Trophoblast cell (in vitro differentiated cells and primary cell): ENCODE measurements around the gene KIAA1549.

Experiments
- DNase-seq, 2 donors: peaks; one replicate each; pipeline ENCODE4 v3.0.0-alpha.2; 2016
- H2AFZ ChIP-seq: 2 replicates; pipeline ENCODE4 v1.6.1; 2013; ENCODE audit warnings: low read length, moderate library complexity, mild to moderate bottlenecking; ENCODE audit not compliant: insufficient read depth, poor library complexity
- H2AK5ac ChIP-seq: 2 replicates; pipeline ENCODE4 v1.6.1; 2013; ENCODE audit warnings: mild to moderate bottlenecking, low read length
- H2BK120ac ChIP-seq: 2 replicates; pipeline ENCODE4 v1.6.1; 2013; ENCODE audit warnings: low read length, mild to moderate bottlenecking, moderate library complexity; ENCODE audit not compliant: insufficient read depth, poor library complexity
- H2BK12ac ChIP-seq: 2 replicates; pipeline ENCODE4 v1.6.1; 2013; ENCODE audit warnings: mild to moderate bottlenecking, low read length, moderate library complexity
- H2BK5ac ChIP-seq: 2 replicates; pipeline ENCODE4 v1.6.1; 2013; ENCODE audit warnings: low read length, low read depth, moderate library complexity, mild to moderate bottlenecking; ENCODE audit not compliant: poor library complexity
- H3K14ac ChIP-seq: 2 replicates; pipeline ENCODE4 v1.6.1; 2013; ENCODE audit warnings: mild to moderate bottlenecking, low read length
- H3K18ac ChIP-seq: 2 replicates; pipeline ENCODE4 v1.6.1; 2013; ENCODE audit warnings: mild to moderate bottlenecking, low read length
- H3K23ac ChIP-seq: 2 replicates; pipeline ENCODE4 v1.6.1; 2013; ENCODE audit warnings: low read length
- H3K27ac ChIP-seq: 2 replicates; pipeline ENCODE4 v1.5.1; 2013; ENCODE audit warnings: low read depth, mild to moderate bottlenecking, inconsistent platforms, low read length, moderate library complexity
- H3K27me3 ChIP-seq: 2 replicates; pipeline ENCODE4 v1.6.1; 2013; ENCODE audit warnings: inconsistent platforms, mild to moderate bottlenecking, low read length, moderate library complexity; ENCODE audit not compliant: insufficient read depth
- H3K36me3 ChIP-seq, 2 experiments: 1 replicate in 1 of 2; 2 replicates in 1 of 2; pipeline ENCODE4 v1.6.1; 2013; ENCODE audit warnings: low read length in 2 of 2, mild to moderate bottlenecking in 2 of 2, moderate library complexity in 1 of 2; ENCODE audit not compliant: insufficient read depth in 2 of 2, control insufficient read depth in 1 of 2
- H3K4ac ChIP-seq: 2 replicates; pipeline ENCODE4 v1.6.1; 2013; ENCODE audit warnings: low read depth, mild to moderate bottlenecking, low read length, moderate library complexity
- H3K4me1 ChIP-seq, 2 experiments: 1 replicate in 1 of 2; 2 replicates in 1 of 2; pipeline ENCODE4 v1.6.1; 2013; ENCODE audit warnings: low read length in 2 of 2, mild to moderate bottlenecking in 2 of 2, moderate library complexity in 1 of 2; ENCODE audit not compliant: insufficient read depth in 2 of 2, control insufficient read depth in 1 of 2
- H3K4me2 ChIP-seq: 2 replicates; pipeline ENCODE4 v1.6.1; 2013; ENCODE audit warnings: inconsistent platforms, mild to moderate bottlenecking, low read length, moderate library complexity
- H3K4me3 ChIP-seq: 2 replicates; pipeline ENCODE4 v1.5.1; 2013; ENCODE audit warnings: mild to moderate bottlenecking, low read depth, low read length, inconsistent platforms
- H3K79me1 ChIP-seq: one replicate; pipeline ENCODE4 v1.6.1; 2013; ENCODE audit warnings: low read length
- H3K79me2 ChIP-seq: 2 replicates; pipeline ENCODE4 v1.6.1; 2013; ENCODE audit warnings: low read length, mild to moderate bottlenecking; ENCODE audit not compliant: control insufficient read depth, insufficient read depth, poor library complexity
- H3K9ac ChIP-seq: 2 replicates; pipeline ENCODE4 v1.6.1; 2013; ENCODE audit warnings: mild to moderate bottlenecking, low read length
- H3K9me3 ChIP-seq: 2 replicates; pipeline ENCODE4 v1.6.1; 2013; ENCODE audit warnings: low read depth, mild to moderate bottlenecking, control low read depth, inconsistent platforms, low read length; ENCODE audit not compliant: insufficient read depth
- H4K12ac ChIP-seq: 2 replicates; pipeline ENCODE4 v1.6.1; 2013; ENCODE audit warnings: low read depth, mild to moderate bottlenecking, low read length, moderate library complexity
- H4K8ac ChIP-seq: 2 replicates; pipeline ENCODE4 v1.6.1; 2013; ENCODE audit warnings: low read depth, mild to moderate bottlenecking, low read length, moderate library complexity
- H4K91ac ChIP-seq: one replicate; pipeline ENCODE4 v1.6.1; 2013; ENCODE audit warnings: low read depth, mild to moderate bottlenecking, low read length, moderate library complexity
- whole genome bisulfite sequencing: extraction: QIAGEN DNeasy Blood & Tissue Kit; methylation state at CpG from one replicate; pipeline ENCODE4 v1.1.7; 2013; ENCODE audit warnings: missing lambda C conversion rate; ENCODE audit not compliant: insufficient read length, insufficient coverage; ENCODE audit errors: extremely low coverage; 5-methylcytosine and 5-hydroxymethylcytosine counted together

Gene KIAA1549

GRCh38 chr7:138866353-138866752, 114.8 kb downstream of the KIAA1549 start:
- no peaks in the 10 kb centered on the region for H3K4me1 ChIP-seq
- no peak overlapping the region for H3K27ac ChIP-seq
- H3K14ac ChIP-seq = no peak overlapping the region
- no peak overlapping the region for H4K91ac ChIP-seq
- no peaks in the 10 kb centered on the region for H3K79me1 ChIP-seq
- H2BK120ac ChIP-seq = no peak overlapping the region
- no peak overlapping the region for H3K4ac ChIP-seq
- no CpG with 5 or more reads among the region's 9 CpGs for WGBS
- no peak overlapping the region for H2AFZ ChIP-seq
- no peak overlapping the region for H3K4me3 ChIP-seq
- no peak overlapping the region for H3K18ac ChIP-seq
- no peak overlapping the region for H4K8ac ChIP-seq
- no peaks in the 10 kb centered on the region for H3K27me3 ChIP-seq
- no peak overlapping the region for H2BK12ac ChIP-seq
- H3K9me3 ChIP-seq = no peaks in the 10 kb centered on the region
- no peak overlapping the region for H3K4me2 ChIP-seq
- H4K12ac ChIP-seq = no peak overlapping the region
- H3K36me3 ChIP-seq = peaks cover 40 to 43% of the 10 kb centered on the region in 2 experiments
- no peak overlapping the region for H2BK5ac ChIP-seq
- H3K23ac ChIP-seq = no peak overlapping the region
- DNase-seq = no peak
- no peak overlapping the region for H2AK5ac ChIP-seq
- no peaks in the 10 kb centered on the region for H3K79me2 ChIP-seq
- no peak overlapping the region for H3K9ac ChIP-seq

- Histone ChIP-seq H2AK5ac (no peak overlapping the region), H3K79me2 (no peaks in the 10 kb centered on the region), H3K36me3 (peaks cover 41 to 45% of the 10 kb centered on the region in 2 experiments), H2BK12ac (no peak overlapping the region), H2BK5ac (no peak overlapping the region), H4K8ac (no peak overlapping the region), H3K4me3 (no peak overlapping the region), H3K4me1 (no peaks in the 10 kb centered on the region), H3K79me1 (no peaks in the 10 kb centered on the region), H3K27ac (no peak overlapping the region), H4K12ac (no peak overlapping the region), H2AFZ (no peak overlapping the region), H2BK120ac (no peak overlapping the region), H3K4me2 (no peak overlapping the region), H3K23ac (no peak overlapping the region), H3K14ac (no peak overlapping the region), H3K4ac (no peak overlapping the region), H3K18ac (no peak overlapping the region), H3K27me3 (no peaks in the 10 kb centered on the region), H3K9ac (no peak overlapping the region), H4K91ac (no peak overlapping the region), H3K9me3 (peaks cover 2% of the 10 kb centered on the region)
- DNase-seq = no peak
- no CpG with 5 or more reads among the region's 4 CpGs for WGBS
Measured at GRCh38 chr7:138865843-138866242, 115.3 kb downstream of the KIAA1549 start.

GRCh38 chr7:138864667-138865066, 116.5 kb downstream of the KIAA1549 start:
- H3K23ac ChIP-seq = no peak overlapping the region
- no peak overlapping the region for H2BK12ac ChIP-seq

GRCh38 chr7:138863931-138864330, 117.3 kb downstream of the KIAA1549 start:
- no CpG with 5 or more reads among the region's 9 CpGs for WGBS
- DNase-seq = no peak
- no peak overlapping the region for H4K8ac ChIP-seq

More at GRCh38 chr7:138864667-138865066, 116.5 kb downstream of the KIAA1549 start:
- Histone ChIP-seq H3K9ac (no peak overlapping the region), H3K4me3 (no peak overlapping the region), H3K79me1 (no peaks in the 10 kb centered on the region), H3K9me3 (peaks cover 2% of the 10 kb centered on the region), H3K4ac (no peak overlapping the region), H3K18ac (no peak overlapping the region), H2BK5ac (no peak overlapping the region), H3K27me3 (no peaks in the 10 kb centered on the region), H3K4me2 (no peak overlapping the region), H4K91ac (no peak overlapping the region), H2BK120ac (no peak overlapping the region), H4K12ac (no peak overlapping the region), H2AK5ac (no peak overlapping the region), H3K4me1 (no peaks in the 10 kb centered on the region), H3K36me3 (peaks cover 36 to 42% of the 10 kb centered on the region in 2 experiments), H2AFZ (no peak overlapping the region), H3K27ac (no peak overlapping the region), H4K8ac (no peak overlapping the region), H3K14ac (no peak overlapping the region), H3K79me2 (no peaks in the 10 kb centered on the region)
- DNase-seq = peak; percentile 51 to 53
- WGBS = no CpG with 5 or more reads among the region's 3 CpGs

More at GRCh38 chr7:138863931-138864330, 117.3 kb downstream of the KIAA1549 start:
- Histone ChIP-seq H4K12ac (no peak overlapping the region), H3K4me3 (no peak overlapping the region), H3K36me3 (peaks cover 29 to 37% of the 10 kb centered on the region in 2 experiments), H3K14ac (no peak overlapping the region), H3K9me3 (peaks cover 2% of the 10 kb centered on the region), H2AK5ac (no peak overlapping the region), H3K79me2 (no peaks in the 10 kb centered on the region), H3K9ac (no peak overlapping the region), H4K91ac (no peak overlapping the region), H3K4ac (no peak overlapping the region), H2BK120ac (no peak overlapping the region), H3K4me2 (no peak overlapping the region), H2BK5ac (no peak overlapping the region), H2BK12ac (no peak overlapping the region), H3K27ac (no peak overlapping the region), H3K4me1 (no peaks in the 10 kb centered on the region), H3K18ac (no peak overlapping the region), H3K23ac (no peak overlapping the region), H3K27me3 (no peaks in the 10 kb centered on the region), H3K79me1 (no peaks in the 10 kb centered on the region), H2AFZ (no peak overlapping the region)
